KG1 (cell line): Measurements from ENCODE around the gene PTPN13.
A peak's percentile ranks its signal among the peaks of the same experiment; 100 is the strongest.

Experiments used
- DNase-seq: peaks from one replicate; lab custom pipeline; 2025; lab: John Stamatoyannopoulos, UW

Gene PTPN13

DNA sequence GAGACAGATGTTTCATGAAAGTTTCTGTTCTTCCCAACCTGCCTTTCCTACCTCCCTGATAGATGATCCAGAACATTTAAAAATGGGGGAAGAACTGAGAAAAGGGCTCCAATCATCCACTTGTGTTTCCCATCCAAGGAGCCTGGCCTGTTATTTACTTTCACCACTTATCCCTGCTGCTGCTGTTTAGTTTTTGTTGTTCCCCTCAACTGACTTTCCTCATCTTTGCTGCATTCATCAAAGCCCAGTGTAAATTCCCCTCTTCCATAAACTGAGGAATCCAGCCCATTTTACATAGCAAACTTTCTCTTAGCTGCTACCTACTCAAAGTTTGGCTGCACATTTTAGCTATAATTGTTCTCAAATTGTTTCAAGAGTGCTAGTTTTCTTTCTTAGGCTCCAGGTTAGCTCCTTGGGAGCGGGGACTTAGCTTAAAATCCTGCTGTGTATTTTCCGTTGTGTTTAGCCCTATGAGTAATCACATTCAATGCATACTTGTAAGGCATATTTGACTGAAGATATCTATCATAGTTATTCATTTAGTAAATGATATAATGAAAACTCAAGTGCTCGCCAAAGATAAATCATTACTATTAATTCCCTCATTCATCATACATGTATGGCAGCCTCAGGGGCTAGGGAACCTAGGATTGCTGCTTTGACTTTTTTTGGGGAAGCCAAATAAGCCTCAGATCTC, 1.4 kb upstream of the PTPN13 start:
- no peak for DNase-seq

- peak; percentile 45 for DNase-seq
Measured at GRCh38 chr4:86594559-86595425, 677 bp downstream of the PTPN13 start.

DNA sequence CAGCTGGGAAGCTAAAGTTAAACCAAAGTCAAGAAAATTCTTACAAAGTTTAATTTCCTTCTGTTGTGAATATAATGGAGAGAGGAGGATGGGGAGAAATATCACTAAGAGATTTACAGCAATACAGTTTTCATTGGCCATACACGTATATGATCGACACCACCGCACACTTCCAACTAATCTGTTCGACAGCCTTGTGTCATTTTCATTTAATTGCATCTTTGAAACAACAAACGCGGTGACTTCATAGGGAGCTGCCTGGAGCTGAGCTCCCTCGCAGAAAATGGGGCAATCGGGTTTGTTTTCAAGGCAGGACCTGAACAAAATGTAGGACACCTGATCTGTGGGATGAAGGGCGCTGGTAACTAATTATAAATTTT, 1.3 kb downstream of the PTPN13 start:
- no peak for DNase-seq

- DNase-seq, result no peak
Measured at GRCh38 chr4:86596807-86597206, 2.7 kb downstream of the PTPN13 start.

DNA sequence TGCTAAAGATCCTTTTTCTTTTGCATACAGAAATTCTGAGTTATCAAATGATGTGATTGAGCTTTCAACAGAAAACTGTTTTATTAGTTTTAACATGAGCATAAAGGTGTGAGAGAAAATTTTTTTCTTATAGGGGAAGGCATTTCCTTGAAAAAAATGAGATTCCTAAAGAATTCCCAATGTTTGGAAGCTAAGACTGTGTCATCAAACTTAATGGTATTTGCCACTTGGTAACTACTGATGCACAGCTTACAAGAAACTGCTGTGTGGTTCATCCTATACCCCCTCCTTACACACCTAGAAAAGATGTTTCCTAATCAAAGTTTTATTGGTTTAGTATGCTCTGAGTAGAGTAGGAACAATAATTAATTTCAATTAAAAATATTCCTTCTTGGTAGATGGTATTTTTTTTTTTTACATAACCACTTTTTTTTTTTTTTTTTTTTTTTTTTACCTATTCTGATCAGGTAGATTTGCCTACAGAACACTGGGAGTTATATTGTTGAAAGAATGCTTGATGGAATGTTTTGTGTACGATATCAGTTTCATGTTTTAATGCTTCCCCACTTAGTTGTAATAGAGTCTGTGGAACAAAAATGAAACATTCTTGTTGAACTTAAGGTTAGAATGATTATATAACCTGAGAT, 6.0 kb downstream of the PTPN13 start:
- no peak for DNase-seq

DNA sequence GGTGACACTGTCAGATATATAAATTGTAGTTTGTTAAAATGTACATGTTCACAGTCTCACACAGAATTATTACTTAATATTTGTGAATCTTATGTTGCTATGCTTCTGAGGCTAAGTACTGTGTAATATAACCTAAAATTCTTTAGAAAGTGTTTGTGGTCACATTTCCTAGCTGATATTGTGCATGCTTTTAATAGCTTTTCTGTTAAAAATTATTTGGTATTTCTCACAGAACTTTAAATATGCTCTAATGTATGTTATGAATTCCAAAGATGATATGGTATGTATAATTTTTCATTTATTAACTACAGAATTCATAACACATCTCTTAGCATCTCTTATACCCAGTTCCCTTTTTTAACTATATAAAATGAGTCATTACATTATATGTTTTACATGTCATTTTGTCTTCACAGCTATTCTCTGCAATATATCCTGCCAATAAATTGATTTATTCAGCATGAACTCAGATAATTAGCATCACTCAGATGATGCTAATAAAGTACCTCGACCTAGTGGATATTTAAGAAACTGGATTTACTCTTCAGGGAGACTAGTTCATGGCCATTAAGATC, 9.3 kb downstream of the PTPN13 start:
- no peak for DNase-seq

DNA sequence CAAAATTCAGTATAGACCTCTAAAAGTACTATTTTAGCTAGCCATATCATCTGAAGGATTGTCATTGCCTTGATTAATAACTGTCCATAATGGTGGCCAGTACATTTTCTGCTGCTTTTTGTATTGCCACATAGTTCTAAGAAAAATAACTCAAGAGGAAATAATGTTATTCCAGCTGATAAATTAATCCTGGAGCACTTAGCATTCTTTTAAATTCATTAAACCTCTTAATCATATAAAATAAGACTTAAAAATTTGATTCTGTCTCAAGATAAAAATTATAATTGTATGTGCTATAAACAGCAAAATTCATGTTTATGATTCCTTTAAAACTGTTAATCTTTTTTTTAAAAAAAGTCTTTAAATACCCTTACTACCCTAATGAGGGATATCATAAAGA, 12.7 kb downstream of the PTPN13 start:
- no peak for DNase-seq

DNA sequence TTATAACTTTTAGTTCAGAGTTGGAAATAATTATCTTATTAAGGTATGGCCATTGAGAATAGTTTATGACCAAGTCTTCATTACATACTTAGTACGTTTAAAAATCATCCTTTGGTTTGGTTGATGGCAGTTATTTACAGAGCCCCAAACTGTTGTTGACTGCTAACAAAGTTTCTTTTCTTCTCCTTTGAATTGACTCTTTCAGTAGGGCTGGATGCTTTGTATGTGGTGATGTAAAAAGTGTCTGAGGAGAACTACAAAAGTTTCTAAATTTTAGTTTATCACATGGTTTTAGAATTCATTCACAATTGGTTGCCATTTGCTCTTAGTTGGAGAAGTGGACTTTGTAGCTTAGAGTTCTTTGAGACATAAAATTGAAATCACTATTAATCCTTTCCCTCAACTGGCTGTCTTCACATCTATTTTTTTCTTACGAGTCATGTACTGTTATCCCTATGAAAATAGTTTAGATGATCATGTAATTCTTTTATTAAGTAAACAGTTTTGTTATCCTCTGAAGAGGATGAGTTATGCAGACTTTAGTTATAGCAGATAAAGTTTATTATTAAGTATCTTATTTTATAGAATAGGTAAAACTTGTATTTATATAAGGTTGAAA, 14.8 kb downstream of the PTPN13 start:
- DNase-seq, result no peak

- DNase-seq, result no peak
Measured at GRCh38 chr4:86611757-86612156, 17.6 kb downstream of the PTPN13 start.

GRCh38 chr4:86613734-86614133, 19.6 kb downstream of the PTPN13 start:
- no peak for DNase-seq

DNA sequence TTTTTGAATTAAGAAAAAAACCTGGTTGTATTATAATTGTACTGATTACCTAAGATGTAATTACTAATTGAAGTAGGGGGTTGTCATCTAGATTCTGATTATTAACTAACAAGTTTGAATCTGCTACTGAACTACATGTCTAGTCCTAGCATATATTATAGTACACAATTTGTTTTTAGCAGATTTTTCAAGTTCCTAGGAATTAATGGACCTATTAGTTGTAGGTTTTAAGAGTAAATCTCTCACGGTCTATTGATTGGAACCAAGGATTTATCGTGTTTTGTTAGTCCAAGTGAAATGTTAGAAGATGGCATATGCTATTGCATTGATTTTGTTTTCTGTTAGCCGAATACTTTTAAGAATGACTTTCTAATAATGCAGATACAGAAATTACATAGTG, 20.8 kb downstream of the PTPN13 start:
- DNase-seq, result no peak

DNA sequence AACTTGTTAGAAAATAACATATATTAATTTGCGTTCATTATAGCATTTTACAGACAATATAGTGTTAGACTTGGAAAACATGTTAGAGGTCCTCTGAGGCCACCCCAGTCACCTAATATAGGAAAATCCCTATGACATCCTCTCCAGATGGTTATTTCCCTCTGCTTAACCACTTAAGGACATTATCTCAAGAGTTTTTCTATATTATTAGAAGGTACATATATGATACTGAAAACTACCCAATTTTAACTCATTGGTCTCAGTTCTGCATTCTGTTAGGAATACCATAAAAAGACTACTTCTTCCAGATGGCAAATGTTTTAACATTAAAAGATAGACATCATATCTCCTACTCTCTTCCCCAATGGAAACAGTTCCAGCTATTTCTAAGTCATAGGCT, 21.4 kb downstream of the PTPN13 start:
- no peak for DNase-seq

- no peak for DNase-seq
Measured at GRCh38 chr4:86619656-86620055, 25.5 kb downstream of the PTPN13 start.

GRCh38 chr4:86621435-86621834, 27.3 kb downstream of the PTPN13 start:
- no peak for DNase-seq

GRCh38 chr4:86626066-86626465, 32.0 kb downstream of the PTPN13 start:
- DNase-seq, result no peak

- no peak for DNase-seq
Measured at GRCh38 chr4:86627462-86628135, 33.5 kb downstream of the PTPN13 start.

DNA sequence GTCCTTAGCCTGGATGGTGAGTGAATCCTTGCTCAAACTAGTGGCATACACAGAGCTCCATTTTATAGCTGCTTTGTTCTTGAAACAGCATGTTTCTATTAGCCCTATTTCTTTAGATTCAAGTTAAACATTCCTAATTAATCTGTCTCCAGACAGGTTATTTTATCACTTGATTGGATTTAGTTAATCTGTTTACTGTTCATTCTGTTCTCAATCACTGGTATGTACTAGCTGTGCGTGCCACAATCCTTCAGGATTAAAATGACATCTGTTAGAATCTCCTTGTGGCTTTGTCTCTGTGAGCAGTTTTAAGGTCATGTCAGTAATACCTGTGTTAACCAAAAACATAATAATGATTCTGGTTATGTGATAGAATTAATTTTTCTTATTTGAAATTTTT, 36.5 kb downstream of the PTPN13 start:
- no peak for DNase-seq

GRCh38 chr4:86631166-86631565, 37.1 kb downstream of the PTPN13 start:
- DNase-seq, result no peak

GRCh38 chr4:86633854-86634253, 39.7 kb downstream of the PTPN13 start:
- DNase-seq, result no peak

DNA sequence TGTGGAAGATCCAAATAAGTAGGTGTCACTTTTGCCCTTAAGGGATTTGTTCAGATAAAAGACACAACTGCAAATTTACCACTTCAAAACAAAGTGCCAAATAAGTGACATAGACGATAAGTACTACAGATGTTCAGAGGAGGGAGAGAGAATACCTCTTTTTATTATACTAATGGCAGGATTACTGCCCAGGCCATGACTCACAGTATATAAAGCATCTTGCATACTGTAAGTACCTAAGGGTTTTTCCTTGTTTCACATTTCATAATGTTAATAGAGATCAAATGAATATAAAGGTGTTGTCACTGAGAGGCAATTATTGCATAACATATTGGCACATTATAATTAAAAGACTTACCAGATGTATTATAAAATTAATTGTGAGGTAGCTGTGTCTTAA, 46.4 kb downstream of the PTPN13 start:
- no peak for DNase-seq

DNA sequence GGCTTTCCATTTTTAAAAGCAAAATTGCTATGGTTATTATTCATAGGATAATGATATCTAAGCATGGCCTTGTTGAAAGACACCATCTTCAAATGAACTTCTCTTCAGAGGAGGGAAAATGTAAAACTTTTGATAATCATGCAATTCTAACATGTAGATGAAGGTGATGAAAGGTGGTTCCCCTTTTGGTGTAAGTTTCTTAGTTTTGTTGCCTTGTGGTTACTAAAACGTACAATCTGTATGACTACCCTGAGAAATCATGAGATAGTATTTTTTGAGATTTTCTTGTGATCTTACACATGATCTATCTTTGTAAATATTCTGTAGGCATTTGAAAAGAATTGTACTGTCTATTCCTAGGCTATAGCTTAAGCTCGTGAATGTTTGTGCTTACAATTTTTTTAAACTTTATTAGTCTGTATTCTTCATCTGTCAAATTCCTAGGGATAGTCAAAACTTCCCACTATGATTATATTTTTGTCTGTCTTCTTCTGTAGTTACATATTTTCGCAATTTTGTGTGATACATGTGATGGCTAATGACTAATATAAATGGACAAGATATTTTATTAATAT, 47.5 kb downstream of the PTPN13 start:
- DNase-seq, result no peak
